Urothelium cell line (cell line): ENCODE data around the gene CD8B.

Experiments used
- DNase-seq: peaks from one replicate; pipeline ENCODE4 v3.0.0; 2011; ENCODE audit warnings: low spot score, mixed read lengths
- FAIRE-seq: peaks from 2 replicates; lab custom pipeline; 2011; peaks lifted over from hg19 to GRCh38; lab: Jason Lieb, UNC

Gene CD8B

GRCh38 chr2:86775338-86775737 lies 86.3 kb downstream of the CD8B start:
- FAIRE-seq: no peak
- no peak for DNase-seq

GRCh38 chr2:86774862-86775261 lies 86.8 kb downstream of the CD8B start:
- DNase-seq (no peak), FAIRE-seq (no peak)

DNA sequence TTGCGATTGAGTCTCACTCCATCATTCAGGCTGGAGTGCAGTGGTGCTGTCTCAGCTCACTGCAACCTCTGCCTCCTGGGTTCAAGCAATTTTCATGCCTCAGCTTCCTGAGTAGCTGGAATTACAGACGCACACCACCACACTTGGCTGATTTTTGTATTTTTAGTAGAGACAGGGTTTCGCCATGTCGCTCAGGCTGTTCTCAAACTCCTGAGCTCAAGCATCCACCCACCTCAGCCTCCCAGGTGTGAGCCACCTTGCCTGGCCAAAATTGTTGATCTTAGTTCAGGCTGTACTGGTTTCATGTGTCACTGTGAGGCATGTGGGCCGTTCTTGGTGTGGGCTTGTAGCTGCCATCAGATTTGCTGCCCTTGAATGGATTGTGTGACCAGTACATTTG lies 89.1 kb downstream of the CD8B start:
- FAIRE-seq (no peak), DNase-seq (no peak)

DNA sequence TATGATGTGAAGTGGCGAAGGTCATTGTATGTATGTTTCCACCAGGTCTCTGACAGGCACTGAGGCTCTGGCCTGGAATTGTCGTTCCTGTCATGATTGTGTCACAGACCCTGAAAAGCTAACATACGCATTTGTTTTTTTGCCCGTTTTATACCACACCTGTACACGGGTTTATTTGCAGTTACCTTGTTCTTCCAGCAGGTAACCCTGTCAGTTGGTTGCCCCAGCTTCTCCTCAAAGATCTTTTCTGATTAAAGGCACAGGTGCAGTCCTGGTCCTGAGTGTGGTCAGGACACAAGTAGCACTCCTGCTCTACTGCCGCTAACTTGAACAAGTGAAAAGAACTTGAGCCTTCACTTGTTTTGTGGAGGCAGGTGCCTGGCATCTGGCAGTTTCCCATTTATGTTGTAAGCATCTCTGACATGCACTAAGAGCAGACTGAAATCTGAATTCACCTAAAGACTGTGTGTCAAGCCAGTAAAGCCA lies 90.8 kb downstream of the CD8B start:
- no peak for DNase-seq
- FAIRE-seq: no peak

- FAIRE-seq: no peak
These were observed 91.8 kb downstream of the CD8B start for GRCh38 chr2:86769838-86770237.

GRCh38 chr2:86768189-86768949 lies 93.3 kb downstream of the CD8B start:
- FAIRE-seq (no peak), DNase-seq (no peak)

More at GRCh38 chr2:86769838-86770237, 91.8 kb downstream of the CD8B start:
- no peak for DNase-seq
